ENCODE measurements around the gene P2RX4.

Gene P2RX4

DNA sequence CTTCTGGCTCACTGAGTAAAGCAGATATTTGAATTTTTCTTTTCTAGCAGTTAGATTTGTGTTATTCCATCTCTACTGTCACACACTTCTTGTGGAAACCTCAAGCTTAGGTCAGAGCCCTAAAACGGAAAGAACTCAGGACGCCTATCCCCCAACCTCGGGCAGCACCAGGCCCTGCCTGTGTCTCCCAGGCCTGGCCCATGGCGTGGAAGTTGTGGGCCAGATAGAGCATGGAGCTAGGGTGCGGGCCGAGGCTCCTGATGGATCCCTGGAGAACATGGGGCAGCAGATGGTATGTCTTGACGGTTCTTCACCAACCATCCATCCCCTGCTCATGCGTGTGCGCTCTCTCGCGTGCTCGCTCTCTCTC lies 20.6 kb downstream of the P2RX4 start:
- TF ChIP-seq ZFX (IDR thresholded peaks at IDR 0.05) (no peak), CTCF (conservative IDR thresholded peaks at IDR 0.05) (peak; percentile 55)
- no peak overlapping the region for H3K27ac ChIP-seq

- no peak for TF ChIP-seq ZFX (IDR thresholded peaks at IDR 0.05)
- no peak for TF ChIP-seq CTCF (conservative IDR thresholded peaks at IDR 0.05)
- no peak overlapping the region for H3K27ac ChIP-seq
These were observed 22.2 kb downstream of the P2RX4 start for GRCh38 chr12:121232163-121232562.

DNA sequence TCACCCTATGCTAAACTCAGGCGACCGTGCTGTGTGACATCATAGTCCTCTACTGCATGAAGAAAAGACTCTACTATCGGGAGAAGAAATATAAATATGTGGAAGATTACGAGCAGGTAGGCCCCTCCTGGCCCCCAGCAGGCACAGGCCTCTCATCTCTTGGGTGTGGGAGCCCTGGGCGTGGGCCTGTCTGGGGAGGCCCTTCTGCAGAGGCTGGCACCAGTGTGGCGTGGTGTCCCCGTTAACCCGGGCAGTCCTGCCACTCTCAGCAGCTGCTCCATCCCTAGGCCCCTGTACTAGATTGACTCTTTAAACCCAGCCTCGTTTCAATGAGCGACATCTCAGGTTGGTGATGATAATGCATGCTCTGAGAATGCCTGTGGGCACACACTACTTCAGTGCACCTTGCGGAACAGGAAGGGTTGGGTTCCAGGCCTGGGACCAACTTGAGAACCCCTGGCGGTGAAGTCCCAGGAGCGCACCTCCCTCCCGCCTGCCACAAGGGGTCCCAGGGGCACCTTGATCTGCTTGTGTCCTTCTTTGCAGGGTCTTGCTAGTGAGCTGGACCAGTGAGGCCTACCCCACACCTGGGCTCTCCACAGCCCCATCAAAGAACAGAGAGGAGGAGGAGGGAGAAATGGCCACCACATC lies 23.2 kb downstream of the P2RX4 start:
- H3K27ac ChIP-seq, result no peak overlapping the region
- TF ChIP-seq ZFX (IDR thresholded peaks at IDR 0.05), result no peak
- TF ChIP-seq CTCF (conservative IDR thresholded peaks at IDR 0.05), result no peak

- TF ChIP-seq ZFX (IDR thresholded peaks at IDR 0.05) (no peak), CTCF (conservative IDR thresholded peaks at IDR 0.05) (no peak)
These were observed 23.7 kb downstream of the P2RX4 start for GRCh38 chr12:121233628-121234020.

GRCh38 chr12:121236776-121237175 lies 26.8 kb downstream of the P2RX4 start:
- TF ChIP-seq ZFX (IDR thresholded peaks at IDR 0.05) (no peak), CTCF (conservative IDR thresholded peaks at IDR 0.05) (no peak)
- H3K27ac ChIP-seq, result peak overlapping the region; percentile 69; the same call in 1 of the 2 replicates

More at GRCh38 chr12:121233628-121234020, 23.7 kb downstream of the P2RX4 start:
- no peak overlapping the region for H3K27ac ChIP-seq

GRCh38 chr12:121237415-121237814 lies 27.5 kb downstream of the P2RX4 start:
- H3K27ac ChIP-seq, result peak overlapping the region; percentile 69
- no peak for TF ChIP-seq CTCF (conservative IDR thresholded peaks at IDR 0.05)
- no peak for TF ChIP-seq ZFX (IDR thresholded peaks at IDR 0.05)

DNA sequence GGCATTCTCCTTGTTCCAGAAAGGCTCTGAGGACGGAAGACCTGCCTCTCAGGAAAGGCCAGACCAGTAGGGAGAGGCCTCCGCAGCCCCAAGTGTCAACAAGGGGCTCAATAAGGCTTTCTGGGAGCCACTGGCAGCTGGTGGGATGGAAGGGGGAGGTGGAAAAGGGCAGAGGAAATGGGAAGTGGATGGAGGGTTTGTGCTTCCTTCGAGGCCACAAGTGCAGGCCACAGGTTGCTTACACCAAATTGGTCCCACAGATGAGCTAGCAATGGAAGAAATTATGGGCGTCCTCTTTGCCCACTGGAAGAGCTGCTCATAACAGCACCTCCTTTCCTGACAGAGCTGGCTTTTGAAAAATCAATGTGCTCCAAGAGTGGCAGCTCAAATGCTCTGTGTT lies 28.2 kb downstream of the P2RX4 start:
- peak overlapping the region; percentile 69 for H3K27ac ChIP-seq
- TF ChIP-seq CTCF (conservative IDR thresholded peaks at IDR 0.05) (no peak), ZFX (IDR thresholded peaks at IDR 0.05) (no peak)

Measured in C4-2B (cell line).